Stimulated activated CD4-positive, alpha-beta T cell treated with anti-CD3 and anti-CD28 coated beads, Interleukin-12 subunit alpha, Interleukin-12 subunit beta, amount 100 ng/mL, for 24 hours (primary cell): ENCODE data around the gene P3H2.
"Not testable (repeated sequence)": the region's sequence is repeated elsewhere in the genome, so short reads cannot be mapped to it uniquely, and the experiment has no call there.

Experiments
- DNase-seq, 2 experiments: peaks; one replicate each; pipeline ENCODE4 v3.0.0-alpha.2; 2020; ENCODE audit warnings: low read depth in 2 of 2

The P3H2 gene

GRCh38 chr3:190084983-190085382 is 35.7 kb downstream of the P3H2 start:
- no peak for DNase-seq

GRCh38 chr3:190083635-190084034 is 37.1 kb downstream of the P3H2 start:
- no peak for DNase-seq

GRCh38 chr3:190081389-190081788 is 39.3 kb downstream of the P3H2 start:
- no peak for DNase-seq

GRCh38 chr3:190079173-190079572 is 41.5 kb downstream of the P3H2 start:
- DNase-seq: not testable (repeated sequence)

GRCh38 chr3:190077395-190078045 is 43.2 kb downstream of the P3H2 start:
- DNase-seq: no peak

GRCh38 chr3:190076601-190077394 is 43.9 kb downstream of the P3H2 start:
- no peak for DNase-seq

GRCh38 chr3:190076136-190076535 is 44.6 kb downstream of the P3H2 start:
- no peak for DNase-seq

- DNase-seq: no peak
These were observed 45.9 kb downstream of the P3H2 start for GRCh38 chr3:190074817-190075216.

- DNase-seq: no peak
These were observed 47.3 kb downstream of the P3H2 start for GRCh38 chr3:190073264-190074008.

- DNase-seq: no peak
These were observed 47.8 kb downstream of the P3H2 start for GRCh38 chr3:190072856-190073255.

- DNase-seq: not testable (repeated sequence)
These were observed 48.8 kb downstream of the P3H2 start for GRCh38 chr3:190071921-190072320.

GRCh38 chr3:190070622-190071347 is 49.9 kb downstream of the P3H2 start:
- no peak for DNase-seq

- no peak for DNase-seq
These were observed 55.5 kb downstream of the P3H2 start for GRCh38 chr3:190065204-190065603.

GRCh38 chr3:190064659-190065058 is 56.0 kb downstream of the P3H2 start:
- no peak for DNase-seq

GRCh38 chr3:190064112-190064511 is 56.6 kb downstream of the P3H2 start:
- no peak for DNase-seq

GRCh38 chr3:190063490-190063889 is 57.2 kb downstream of the P3H2 start:
- DNase-seq: no peak

- DNase-seq: no peak
These were observed 60.4 kb downstream of the P3H2 start for GRCh38 chr3:190060192-190060775.

GRCh38 chr3:190059242-190059590 is 61.5 kb downstream of the P3H2 start:
- no peak for DNase-seq

GRCh38 chr3:190058521-190059241 is 62.0 kb downstream of the P3H2 start:
- no peak for DNase-seq

- no peak for DNase-seq
These were observed 64.0 kb downstream of the P3H2 start for GRCh38 chr3:190056742-190057141.

GRCh38 chr3:190055773-190056172 is 64.9 kb downstream of the P3H2 start:
- no peak for DNase-seq
